Suppressor macrophage (primary cell): Measurements from ENCODE around the gene HMCN1.

Source experiments
- DNase-seq, 4 experiments: peaks; one replicate each; pipeline ENCODE4 v3.0.0-alpha.2; 2020 to 2022

HMCN1 gene

GRCh38 chr1:185917646-185918045, 183.5 kb downstream of the HMCN1 start:
- no peak for DNase-seq

GRCh38 chr1:185920602-185921001, 186.4 kb downstream of the HMCN1 start:
- no peak for DNase-seq

GRCh38 chr1:185921636-185922035, 187.4 kb downstream of the HMCN1 start:
- DNase-seq, result no peak

DNA sequence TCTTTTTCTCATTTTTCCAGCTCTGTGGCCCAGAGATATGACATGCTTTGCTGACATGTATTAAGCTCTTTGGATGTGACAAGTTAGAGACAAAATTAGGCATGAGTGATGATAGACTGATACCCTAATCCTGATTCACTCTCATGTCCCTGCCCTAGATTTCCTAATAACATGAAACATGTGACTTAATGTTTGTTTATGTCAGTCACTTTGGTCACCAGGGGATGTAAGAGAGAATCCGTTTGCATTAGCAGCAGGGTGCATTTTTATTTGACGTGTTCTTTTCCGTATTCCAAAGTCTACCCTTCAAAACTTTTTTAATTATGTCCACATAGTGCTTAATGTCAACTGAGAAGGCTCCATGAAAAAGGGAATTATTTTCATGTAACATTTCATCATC, 192.4 kb downstream of the HMCN1 start:
- no peak for DNase-seq

DNA sequence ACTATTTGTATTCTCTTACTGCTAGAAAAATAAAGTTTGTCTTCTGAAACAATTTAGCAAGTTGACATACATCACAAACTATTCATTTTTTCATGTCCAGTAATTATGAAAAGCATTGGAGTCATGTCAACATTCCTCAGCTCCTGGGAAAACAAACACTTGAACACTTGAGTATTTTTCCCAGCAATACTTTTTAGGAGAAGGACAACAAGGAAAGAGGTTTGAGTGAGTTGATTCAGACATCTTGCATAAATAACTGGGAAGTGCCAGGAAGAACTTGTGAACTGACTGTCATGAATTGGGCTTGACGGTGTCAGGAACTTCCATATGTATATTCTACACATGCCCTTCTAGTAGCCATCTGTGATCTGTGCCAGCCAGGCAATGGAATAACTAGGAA, 195.6 kb downstream of the HMCN1 start:
- no peak for DNase-seq

DNA sequence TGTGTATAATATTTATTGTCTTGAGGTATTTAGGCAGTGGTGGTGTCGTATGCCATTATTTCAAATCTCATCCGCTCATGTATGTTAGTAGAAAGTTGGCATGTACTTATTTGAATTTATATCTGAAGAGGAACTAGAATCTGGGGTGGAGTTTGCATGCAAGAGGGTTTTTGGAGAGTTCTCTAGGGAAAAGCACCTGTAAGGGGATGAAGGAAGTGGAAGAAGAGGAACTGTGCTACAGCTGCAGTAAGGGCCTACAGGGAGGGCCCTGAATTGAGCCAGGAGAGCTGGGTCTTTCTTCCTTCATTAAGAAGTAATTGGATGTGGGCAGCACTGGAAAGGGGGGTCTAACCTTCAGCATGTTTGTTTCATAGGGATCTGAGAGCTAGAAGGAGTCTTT, 197.2 kb downstream of the HMCN1 start:
- no peak for DNase-seq

DNA sequence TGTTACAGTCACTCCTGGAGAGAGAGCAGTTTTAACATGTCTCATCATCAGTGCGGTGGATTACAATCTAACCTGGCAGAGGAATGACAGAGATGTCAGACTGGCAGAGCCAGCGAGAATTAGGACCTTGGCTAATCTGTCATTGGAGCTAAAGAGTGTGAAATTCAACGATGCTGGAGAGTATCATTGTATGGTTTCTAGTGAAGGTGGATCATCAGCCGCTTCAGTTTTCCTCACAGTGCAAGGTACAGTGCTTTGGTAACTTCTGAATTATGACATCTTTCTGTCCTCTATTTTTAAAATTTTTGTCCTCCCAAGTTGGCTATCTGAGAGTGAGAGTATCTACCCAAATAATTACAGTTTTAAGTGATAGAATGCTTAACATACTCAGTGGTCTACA, 199.4 kb downstream of the HMCN1 start:
- no peak for DNase-seq

- no peak for DNase-seq
Observed at GRCh38 chr1:185934476-185935189, 200.4 kb downstream of the HMCN1 start.

DNA sequence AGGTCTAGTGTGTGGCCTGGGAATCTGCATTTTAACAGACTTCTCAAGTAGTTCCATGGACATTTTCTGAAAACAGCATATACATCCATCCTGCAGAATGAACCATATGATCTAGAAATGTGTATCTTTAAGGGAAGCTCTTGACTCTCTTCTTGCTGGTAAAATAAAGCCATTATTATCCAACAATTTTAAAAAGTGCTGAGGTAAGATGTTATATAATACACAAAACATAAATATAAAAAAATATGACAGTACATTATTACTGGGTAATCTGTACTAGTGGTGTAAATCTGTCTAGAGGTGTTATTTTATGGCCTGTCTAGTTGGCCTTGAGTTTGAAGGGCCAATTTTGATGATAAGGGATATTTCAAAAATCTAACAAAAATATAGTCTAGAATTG, 201.2 kb downstream of the HMCN1 start:
- DNase-seq, result no peak

DNA sequence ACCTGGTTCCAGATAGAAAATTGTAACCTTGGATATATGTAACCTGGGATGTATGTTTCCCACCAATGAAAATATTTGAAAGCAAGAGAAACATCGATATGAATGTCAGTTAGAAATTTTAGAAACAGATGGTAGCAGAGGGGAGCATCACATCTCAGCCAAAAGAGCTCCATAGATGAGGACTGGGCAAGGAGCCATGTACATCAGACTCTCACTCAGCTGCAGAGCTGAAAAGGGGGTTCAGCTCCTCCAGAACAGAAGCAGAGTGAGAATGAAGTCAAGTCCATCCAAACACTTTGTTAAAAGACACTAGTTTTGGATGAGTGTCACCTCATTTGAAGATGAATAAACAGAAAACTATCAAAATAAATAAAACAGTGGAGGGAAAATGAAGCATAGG, 202.4 kb downstream of the HMCN1 start:
- no peak for DNase-seq

GRCh38 chr1:185938396-185938795, 204.2 kb downstream of the HMCN1 start:
- DNase-seq, result no peak

DNA sequence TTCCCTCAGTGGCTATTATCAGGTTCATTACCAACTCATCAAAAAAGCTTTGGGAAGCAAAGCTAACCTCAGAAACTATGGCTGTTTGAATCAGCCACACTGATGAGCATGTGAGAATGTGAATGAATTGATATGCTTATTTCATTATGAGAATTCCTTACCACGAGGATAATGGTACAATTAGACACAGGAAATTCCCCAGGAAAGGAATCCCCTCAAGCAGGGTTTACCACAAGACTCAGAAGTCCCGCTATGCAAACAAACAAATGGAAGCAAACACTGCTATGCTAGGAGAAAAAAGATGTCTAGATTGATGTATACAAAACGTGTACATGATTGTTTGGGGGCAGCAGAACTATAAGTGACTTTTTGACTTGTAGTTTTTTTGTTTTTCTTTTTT, 205.0 kb downstream of the HMCN1 start:
- DNase-seq, result no peak

DNA sequence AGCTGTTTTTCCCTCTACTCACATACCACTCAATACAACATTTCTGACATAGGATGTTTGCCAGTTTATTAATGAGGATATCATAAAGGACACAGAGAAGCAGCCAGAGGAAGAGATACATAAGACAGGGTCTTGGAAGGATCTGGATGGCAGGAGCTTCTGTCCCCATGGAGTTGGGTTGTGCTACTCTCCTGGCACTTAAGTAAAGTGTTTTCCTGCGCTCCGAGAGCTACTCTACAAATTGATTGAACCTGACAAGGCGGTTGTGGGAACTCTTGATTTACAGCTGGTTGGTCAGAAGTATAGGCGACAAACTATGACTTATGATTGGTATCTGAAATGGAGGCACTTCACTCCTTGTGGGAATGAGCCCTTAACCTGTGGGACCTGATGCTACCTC, 208.8 kb downstream of the HMCN1 start:
- DNase-seq, result no peak

DNA sequence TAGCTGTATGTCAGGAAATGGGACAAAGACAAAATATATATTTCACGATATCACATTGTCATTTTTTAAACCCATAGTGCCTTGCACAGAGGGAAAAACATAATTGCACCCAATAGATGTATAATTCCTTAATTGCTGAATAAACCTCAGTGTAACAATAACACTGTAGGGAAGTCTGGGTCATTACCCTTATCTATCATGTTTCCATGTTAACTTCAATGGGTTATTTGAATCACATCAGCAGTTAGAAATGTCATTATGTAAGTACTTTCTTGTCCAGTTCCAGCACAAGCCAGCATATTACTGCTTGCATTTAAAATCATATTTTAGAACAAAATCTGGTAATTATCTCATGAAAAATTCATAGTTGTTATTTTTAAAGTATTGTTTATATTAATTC, 222.7 kb downstream of the HMCN1 start:
- DNase-seq, result no peak

DNA sequence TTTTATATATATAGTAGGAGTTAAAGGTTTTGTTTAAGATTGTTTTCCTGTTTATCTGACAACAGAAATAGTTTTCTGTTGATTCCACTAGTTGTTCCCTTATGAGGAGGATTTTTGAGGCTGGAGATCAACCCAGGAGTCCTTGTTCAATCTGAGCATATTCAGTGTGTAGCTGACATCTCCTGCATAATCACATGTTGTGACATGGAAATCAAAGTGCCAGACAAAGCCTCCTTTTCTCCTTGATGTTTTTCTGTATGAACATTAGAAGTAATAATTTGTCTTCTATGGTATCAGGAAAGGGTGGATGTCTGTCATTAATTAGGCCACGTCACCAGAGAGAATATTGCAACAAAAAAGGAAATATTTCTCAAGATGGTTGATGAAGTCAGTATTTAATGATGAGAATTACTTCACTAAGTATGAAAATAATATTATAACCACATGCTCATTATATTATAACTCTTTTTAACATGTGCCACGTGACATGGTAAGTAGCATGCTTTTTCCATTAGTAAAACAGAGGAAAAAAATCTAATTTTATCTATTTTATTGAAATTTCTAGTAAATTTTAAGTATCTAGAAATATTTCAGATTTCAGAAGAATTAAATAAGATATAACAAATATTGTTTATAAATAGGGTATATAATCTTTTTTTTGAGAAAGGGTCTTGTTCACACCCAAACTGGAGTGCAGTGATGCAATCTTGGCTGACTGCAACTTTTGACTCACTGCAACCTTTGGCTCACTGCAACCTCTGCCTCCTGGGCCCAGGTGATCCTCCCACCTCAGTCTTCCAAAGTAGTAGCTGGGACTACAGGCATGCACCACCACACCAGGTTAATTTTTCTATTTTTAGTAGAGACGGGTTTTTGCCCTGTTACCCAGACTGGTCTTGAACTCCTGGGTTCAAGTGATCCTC, 223.5 kb downstream of the HMCN1 start:
- DNase-seq, result no peak

DNA sequence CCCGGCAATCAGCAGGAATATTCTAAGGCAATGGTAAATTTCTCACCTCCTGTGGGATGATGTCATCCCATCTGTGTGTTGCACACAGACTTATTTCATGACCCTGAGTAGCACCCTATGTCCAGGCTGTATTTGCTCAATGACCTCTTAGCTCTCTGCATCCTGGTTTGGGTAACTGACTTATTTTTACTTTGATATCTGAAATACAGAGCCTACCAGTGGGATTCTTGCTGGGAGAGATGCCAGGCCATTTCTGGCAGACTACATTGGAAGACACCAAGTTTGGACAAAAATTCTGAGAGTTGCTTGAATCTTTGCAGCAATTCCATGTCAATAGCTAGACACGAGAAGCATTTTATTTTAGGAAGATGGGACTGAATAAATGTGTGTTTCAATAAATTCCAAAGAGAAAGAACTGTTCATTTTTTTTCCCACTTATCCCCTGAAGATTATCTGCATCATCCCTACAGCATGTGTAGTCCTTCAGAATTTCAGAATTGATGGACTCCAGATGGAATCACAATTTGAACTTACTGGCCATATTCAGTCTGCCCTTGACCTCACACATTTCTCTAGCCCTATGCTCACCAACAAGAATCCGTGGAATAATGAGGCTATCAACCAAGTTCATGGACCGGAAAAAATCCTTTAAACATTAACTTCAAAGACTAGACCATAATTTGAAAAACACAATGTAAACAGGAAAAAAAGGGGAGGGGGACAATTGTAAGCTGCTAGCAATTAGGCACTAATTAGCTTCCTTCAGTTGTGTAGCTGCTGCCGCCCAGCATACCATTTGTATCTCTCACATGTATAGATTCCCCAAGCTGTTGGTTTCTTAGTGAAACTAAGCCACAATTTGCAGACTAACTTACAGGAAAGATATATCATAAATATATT, 226.5 kb downstream of the HMCN1 start:
- DNase-seq, result no peak

GRCh38 chr1:185961664-185962063, 227.5 kb downstream of the HMCN1 start:
- DNase-seq, result no peak

- no peak for DNase-seq
Observed at GRCh38 chr1:185964946-185965345, 230.8 kb downstream of the HMCN1 start.

- no peak for DNase-seq
Observed at GRCh38 chr1:185965870-185966269, 231.7 kb downstream of the HMCN1 start.

DNA sequence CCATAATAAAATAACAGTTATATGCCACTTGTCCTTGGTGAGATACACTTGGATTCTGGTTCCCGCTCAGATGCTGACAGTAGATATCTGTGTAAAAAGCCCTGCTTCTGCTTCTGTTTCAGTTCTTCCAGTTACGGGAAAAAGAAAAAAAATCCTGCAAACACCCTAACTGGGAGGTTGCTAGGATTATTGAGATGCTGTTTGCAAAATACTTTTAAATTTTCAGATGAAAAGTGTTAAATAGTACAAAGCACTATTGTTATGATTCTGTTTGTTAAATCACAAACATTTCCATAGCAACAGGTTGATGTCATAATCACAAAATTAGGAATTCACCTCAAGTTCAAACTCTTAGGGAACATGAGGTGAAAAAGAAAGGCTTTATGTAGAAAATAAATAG, 232.3 kb downstream of the HMCN1 start:
- DNase-seq, result no peak

DNA sequence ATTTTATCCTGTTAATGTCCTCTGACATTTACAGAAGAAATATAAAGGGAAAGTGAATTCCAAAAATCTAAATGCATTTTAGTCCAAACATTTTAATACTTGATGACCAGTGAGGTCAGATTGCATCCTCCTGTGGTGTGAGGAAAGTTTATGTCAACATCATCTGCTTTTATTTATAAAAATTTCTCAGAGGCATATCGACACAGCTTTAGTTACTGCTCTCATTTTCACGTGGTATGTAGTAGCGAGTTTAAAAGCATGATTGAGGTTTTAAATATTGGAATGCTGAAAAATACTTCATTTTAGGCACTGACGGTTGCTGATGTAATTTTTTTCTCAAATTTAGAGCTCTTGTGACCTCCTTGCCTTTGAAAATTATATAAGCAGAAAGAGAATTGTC, 234.8 kb downstream of the HMCN1 start:
- no peak for DNase-seq

DNA sequence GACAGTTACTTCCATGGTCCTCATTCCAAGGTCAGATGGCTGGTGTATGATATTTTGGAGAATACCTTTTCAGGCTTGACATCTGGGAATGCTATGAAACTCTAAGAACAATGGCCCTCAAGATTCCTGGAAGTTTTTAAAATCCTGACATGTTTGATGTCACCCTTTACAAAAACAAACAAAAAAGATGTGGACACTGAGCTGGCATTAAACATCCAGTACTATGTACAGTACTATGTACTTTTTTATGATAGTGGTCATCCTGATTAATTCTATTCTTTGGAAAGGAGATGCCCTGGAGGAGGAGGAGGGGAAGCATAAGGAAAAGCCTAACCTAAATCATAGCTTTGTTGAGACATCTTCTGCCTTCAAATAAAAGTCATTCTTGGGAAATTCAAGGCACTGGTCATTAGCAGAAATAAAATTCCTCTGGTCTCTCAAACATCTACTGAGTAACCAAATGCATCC, 235.4 kb downstream of the HMCN1 start:
- DNase-seq, result no peak

DNA sequence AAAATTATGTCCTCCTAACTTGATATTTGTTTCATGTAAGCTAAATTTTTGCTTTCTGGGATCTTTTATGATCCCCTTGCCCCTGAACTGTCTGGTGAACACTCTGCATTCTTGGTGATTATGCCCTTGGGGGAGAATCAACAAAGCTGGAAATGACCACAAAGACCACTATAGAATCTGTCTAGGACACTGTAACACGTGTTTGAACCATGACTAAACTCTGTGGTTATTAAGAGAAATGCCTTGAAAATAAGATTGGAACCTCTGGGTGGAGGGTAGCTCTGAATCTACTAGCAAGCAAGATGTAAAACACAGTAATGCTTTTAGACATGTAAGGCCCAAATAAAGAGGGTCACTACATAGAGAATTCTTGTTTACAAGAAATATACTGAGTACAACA, 237.5 kb downstream of the HMCN1 start:
- no peak for DNase-seq
